ENCODE data around the gene TMED7. TPM values are rescaled to one million over a fixed set of nuclear protein-coding genes. Genes with fewer than 3 reads are reported as not detected.

Gene TMED7
- total RNA-seq, 3 donors from 2014 or later, result 89.0 to 113 (median 104) TPM

GRCh38 chr5:115616472-115616871 is 9.4 kb downstream of the TMED7 start:
- no peaks in the 10 kb centered on the region for H3K9me3 ChIP-seq
- no peaks in the 10 kb centered on the region for H3K4me1 ChIP-seq (ENCODE audit: low read depth)
- TF ChIP-seq CTCF (IDR thresholded peaks at IDR 0.05), result no peak
- H3K4me3 ChIP-seq, result no peak overlapping the region
- ATAC-seq (no peak), DNase-seq (no peak)
- intact Hi-C loops (cut with DNase I, micrococcal nuclease), result no loop called here
- H3K36me3 ChIP-seq (ENCODE audit: low read depth), result no peaks in the 10 kb centered on the region

- intact Hi-C loops (cut with DNase I, micrococcal nuclease), result no loop called here
- no peak for TF ChIP-seq CTCF (IDR thresholded peaks at IDR 0.05)
- Histone ChIP-seq H3K4me1 (ENCODE audit: low read depth) (no peaks in the 10 kb centered on the region), H3K4me3 (no peak overlapping the region), H3K9me3 (no peaks in the 10 kb centered on the region), H3K36me3 (ENCODE audit: low read depth) (no peaks in the 10 kb centered on the region)
- ATAC-seq (no peak), DNase-seq (no peak)
Measured at GRCh38 chr5:115611873-115612272, 14.0 kb downstream of the TMED7 start.

GRCh38 chr5:115607935-115608334 is 17.9 kb downstream of the TMED7 start:
- H3K4me1 ChIP-seq (ENCODE audit: low read depth), result peaks cover 4% of the 10 kb centered on the region
- no peak for ATAC-seq
- H3K36me3 ChIP-seq (ENCODE audit: low read depth), result no peaks in the 10 kb centered on the region
- no peaks in the 10 kb centered on the region for H3K9me3 ChIP-seq
- H3K4me3 ChIP-seq, result no peak overlapping the region
- no peak for DNase-seq
- TF ChIP-seq CTCF (IDR thresholded peaks at IDR 0.05), result no peak
- intact Hi-C loops (cut with DNase I, micrococcal nuclease), result no loop called here

- DNase-seq (no peak), ATAC-seq (no peak)
- Histone ChIP-seq H3K4me3 (no peak overlapping the region), H3K9me3 (no peaks in the 10 kb centered on the region), H3K36me3 (ENCODE audit: low read depth) (no peaks in the 10 kb centered on the region), H3K4me1 (ENCODE audit: low read depth) (peaks cover 7% of the 10 kb centered on the region)
- TF ChIP-seq CTCF (IDR thresholded peaks at IDR 0.05), result no peak
- intact Hi-C loops (cut with DNase I, micrococcal nuclease), result no loop called here
Measured at GRCh38 chr5:115605436-115605835, 20.4 kb downstream of the TMED7 start.

GRCh38 chr5:115602591-115603125 is 23.2 kb downstream of the TMED7 start:
- no peaks in the 10 kb centered on the region for H3K9me3 ChIP-seq
- intact Hi-C loops (cut with DNase I, micrococcal nuclease), result no loop called here
- no peaks in the 10 kb centered on the region for H3K36me3 ChIP-seq (ENCODE audit: low read depth)
- no peak for DNase-seq
- TF ChIP-seq CTCF (IDR thresholded peaks at IDR 0.05), result no peak
- no peak overlapping the region for H3K4me3 ChIP-seq
- ATAC-seq, result peak; percentile 14
- H3K4me1 ChIP-seq (ENCODE audit: low read depth), result peaks cover 7% of the 10 kb centered on the region
